Neural cell (in vitro differentiated cells): Measurements from ENCODE around the gene SMARCAD1.

Source experiments
- CTCF ChIP-seq: fragments of 450-650 bp; IDR thresholded peaks from 2 replicates; pipeline ENCODE4 v1.5.1; 2014; ENCODE audit warnings: antibody characterized with exemption, mild to moderate bottlenecking, moderate library complexity; ENCODE audit not compliant: poor library complexity, severe bottlenecking
- EP300 ChIP-seq: fragments of 450-650 bp; conservative IDR thresholded peaks from 2 replicates; pipeline ENCODE4 v1.6.1; 2014; ENCODE audit warnings: antibody characterized with exemption, mild to moderate bottlenecking, moderate library complexity; ENCODE audit not compliant: poor library complexity, severe bottlenecking
- EZH2 ChIP-seq: fragments of 200-600, 300-800 bp; shearing (Covaris generic), sonication (generic); IDR thresholded peaks from 2 replicates; pipeline ENCODE4 v1.6.1; 2014; ENCODE audit warnings: antibody characterized with exemption, low read length, borderline replicate concordance, mild to moderate bottlenecking; ENCODE audit not compliant: insufficient read depth, poor library complexity, severe bottlenecking
- POLR2AphosphoS5 ChIP-seq: IDR thresholded peaks from 2 replicates; pipeline ENCODE4 v1.6.1; 2012

GRCh38 chr4:94244087-94244828 lies 36.6 kb downstream of the SMARCAD1 start:
- no peak for TF ChIP-seq EZH2
- TF ChIP-seq POLR2AphosphoS5 = no peak
- no peak for TF ChIP-seq EP300
- no peak for TF ChIP-seq CTCF
